GM19395 (cell line): ENCODE results near the gene ST6GALNAC1.

Experiments
- ATAC-seq: cut with Tn5 transposase; IDR thresholded peaks from one replicate; pipeline ENCODE4 v1.9.1; 2021; ENCODE audit warnings: mild to moderate bottlenecking, moderate library complexity; ENCODE audit not compliant: unreplicated experiment

Gene ST6GALNAC1

DNA sequence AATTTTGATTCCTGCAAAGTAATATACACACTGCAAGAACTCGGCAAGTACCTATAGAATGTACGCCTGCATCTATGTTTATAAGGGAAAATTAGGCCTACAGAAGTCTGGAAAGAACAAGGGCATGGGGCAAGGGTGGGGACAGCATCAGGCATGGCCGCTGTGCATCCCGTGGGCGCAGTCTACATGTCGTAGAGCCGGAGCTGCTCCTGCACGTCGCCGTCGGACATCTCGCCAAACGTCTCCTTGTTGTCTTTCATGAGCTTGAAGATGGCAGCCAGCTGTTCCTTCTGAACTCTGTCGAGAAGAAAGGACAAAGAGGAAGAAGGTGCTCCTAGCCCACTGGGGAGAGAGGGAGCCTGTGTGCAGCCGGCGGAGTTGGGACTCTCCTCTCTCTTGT lies 33.8 kb upstream of the ST6GALNAC1 start:
- ATAC-seq: no peak

DNA sequence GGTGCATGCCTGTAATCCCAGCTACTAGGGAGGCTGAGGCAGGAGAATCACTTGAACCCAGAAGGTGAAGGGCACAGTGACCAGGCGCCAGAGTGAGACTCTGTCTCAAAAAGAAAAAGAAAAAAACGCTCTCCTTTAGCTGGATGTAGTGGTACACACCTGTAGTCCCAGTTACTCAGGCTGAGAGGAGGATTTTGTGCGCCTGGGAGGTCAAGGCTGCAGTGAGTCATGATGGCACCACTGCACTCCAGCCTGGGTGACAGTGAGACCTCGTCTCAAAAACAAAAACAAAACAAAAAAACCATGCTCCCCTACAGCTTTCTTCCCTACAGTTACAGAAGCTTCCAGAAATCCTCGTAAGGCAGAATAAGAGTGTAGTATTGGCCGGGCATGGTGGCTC lies 33.1 kb upstream of the ST6GALNAC1 start:
- no peak for ATAC-seq

DNA sequence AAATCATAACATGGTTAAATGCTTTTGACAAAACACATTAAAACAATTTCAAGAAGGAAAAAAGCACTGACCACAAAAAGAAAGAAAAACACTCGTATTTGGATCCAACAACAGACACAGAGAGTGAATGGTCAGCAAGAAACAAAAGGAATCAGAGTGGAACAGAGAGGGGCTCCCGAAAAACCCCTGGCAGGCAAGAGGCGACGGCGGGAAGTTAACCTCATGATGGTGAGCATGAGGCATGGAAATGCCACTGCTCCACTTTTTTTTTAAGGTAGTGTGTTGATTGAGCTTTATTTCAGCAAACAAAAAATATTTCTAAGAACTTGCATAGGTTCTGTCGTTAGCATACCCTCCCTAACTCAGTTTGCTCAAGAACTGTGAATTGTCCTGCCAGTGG lies 32.1 kb upstream of the ST6GALNAC1 start:
- no peak for ATAC-seq

DNA sequence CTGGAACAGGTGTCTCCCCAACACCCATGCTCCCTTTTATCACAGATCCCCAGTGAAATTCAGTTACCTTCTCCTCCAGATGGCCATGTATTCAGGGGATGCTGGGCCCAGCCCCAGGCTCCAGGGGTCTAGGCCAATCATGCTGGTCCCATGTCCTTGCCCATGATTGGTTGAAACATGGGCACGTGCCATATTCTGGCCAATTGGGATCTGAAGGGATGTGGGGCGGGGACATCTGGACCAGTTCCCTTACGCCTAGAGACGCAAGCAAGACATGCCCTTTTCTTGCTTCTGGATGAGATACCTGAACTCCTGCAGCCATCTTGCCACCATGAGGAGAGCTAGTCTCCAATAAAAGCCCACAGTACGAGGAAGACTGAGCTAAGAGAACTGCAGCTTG lies 31.0 kb upstream of the ST6GALNAC1 start:
- ATAC-seq: no peak

DNA sequence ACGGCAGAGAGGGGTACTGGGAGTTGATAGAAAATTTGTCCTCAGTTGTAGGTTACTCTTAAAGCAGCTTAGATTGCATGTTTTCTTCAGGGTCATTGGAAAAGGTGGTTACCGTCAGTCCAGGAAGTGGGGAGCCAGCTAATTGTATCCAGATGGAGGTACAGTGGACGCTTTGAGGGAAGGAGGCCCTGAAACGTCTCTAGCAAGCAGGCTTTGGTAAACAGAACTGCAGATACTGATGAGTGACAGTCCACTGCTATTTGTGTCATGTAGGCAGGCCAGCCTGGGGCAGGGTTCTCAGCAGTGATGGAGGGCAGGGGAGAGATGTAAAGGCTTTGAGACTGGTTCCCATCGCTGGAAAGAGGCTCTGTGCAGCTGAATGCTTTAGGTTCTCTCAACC lies 30.2 kb upstream of the ST6GALNAC1 start:
- ATAC-seq: no peak

DNA sequence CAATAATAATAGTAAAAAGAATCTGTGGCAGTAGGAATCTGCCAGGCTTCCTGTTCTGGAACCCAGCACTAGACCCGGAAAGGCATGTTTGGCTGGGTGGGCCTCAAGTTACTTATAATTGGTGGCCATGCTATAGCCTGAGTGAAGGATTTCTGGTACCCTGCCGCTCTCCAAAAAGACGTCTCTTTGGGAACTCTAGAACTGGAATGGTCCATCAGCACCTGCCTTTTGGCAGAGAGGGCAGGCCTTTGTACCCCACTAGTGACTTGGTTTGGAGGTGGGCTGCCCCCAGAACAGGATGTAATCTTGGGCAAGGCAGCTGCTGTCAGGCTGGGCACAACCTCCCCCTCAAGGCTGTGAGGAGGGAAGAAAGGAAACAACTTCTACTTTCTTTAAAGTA lies 29.3 kb upstream of the ST6GALNAC1 start:
- ATAC-seq: no peak

DNA sequence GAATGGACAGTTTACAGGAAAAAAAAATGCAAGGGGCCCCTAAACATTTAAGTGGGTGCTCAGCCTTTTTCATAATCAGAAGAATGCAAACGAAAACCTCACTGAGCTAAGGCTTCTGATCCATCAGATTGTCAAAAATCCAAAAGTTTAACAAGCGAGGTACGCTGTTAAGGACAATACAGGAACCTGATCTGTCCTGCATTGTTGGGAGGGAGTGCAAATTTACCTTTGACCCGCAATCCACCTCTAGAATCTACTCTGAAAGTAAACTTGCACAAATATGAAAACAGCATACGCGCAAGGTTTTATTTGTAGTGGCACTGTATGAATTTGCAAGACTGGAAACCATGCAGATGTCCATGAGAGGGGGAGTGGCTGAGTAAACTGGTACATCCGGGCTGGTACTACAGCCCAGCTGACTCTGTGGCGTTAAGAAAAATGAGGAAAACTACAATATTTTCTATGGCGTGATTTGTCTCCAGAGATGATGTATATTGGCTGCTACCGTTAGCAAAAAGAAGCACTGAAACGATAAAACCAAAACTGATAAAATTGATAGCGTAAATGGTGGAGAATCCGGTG lies 28.8 kb upstream of the ST6GALNAC1 start:
- no peak for ATAC-seq

DNA sequence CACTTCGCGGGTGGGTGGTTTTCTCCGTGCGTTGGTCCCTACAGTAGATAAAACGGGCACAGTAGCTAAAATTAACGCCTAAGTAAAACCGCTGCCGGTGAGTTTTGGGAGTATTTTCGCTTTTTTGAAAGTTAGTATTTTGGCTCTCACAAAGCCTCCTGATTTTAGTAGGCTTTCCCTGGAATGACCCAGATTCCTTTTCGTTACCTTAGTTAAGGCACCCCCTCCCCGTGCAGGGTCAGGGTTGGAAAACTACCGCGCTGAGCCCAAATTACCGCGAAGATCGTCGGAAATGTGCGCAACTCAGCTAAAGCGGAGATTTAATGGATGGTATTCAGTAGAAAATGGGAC lies 28.3 kb upstream of the ST6GALNAC1 start:
- ATAC-seq: peak; percentile 24

DNA sequence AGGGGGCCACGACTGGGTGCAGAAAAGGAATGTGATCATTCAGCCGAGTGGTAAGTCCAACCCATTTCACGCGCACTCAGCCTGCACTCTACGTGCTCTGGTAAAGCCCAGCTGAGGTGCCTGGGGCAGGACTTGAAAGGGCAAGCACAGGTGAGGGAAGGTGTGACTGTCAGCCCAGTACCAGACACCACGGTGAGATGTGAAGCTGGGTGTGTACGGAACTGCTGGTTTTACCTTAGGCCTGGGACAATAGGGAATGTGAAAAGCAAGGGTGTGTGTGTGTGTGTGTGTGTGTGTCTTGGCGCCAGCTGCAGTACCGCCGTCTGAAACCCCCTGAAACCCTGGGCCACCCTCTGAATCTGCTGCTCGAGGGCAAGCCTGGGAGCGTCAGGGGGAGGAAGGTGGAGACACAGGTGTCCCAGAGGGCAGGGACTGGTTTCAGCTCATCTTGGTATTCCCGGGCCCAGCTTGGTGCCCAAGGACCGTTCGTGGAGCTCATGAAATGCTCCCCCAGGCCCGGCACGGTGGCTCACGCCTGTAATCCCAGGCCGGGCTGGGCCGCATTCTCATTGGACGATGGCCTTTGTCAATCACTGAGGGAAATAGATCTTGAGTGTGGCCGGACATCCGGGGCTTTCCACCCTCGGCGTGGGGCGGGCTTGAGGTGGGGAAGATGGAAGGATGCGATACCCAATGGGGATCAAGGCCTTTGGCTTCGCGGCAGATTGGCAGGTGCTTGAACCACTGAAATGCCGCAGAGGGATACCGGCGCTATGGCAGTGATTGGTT lies 27.8 kb upstream of the ST6GALNAC1 start:
- ATAC-seq: peak; percentile 97

DNA sequence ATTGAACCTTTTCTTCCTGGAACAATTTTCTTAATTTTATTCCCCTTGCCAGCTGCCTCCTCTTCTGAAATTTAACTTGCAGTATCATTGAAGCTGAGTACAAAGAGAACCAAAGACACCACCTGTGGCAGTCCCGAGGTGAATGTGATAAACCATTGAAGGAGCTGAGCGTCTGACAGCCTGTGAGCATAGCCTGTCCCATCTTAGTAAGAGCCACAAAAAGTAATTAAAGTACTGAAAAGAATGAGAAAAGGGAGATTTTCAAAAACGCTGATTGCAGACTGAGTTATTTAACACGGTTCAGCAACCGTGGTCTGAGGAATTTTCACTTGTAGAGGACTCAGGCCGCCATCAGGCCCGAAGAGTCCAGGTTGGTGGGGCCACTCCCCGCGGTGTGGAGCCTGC lies 27.2 kb upstream of the ST6GALNAC1 start:
- no peak for ATAC-seq

DNA sequence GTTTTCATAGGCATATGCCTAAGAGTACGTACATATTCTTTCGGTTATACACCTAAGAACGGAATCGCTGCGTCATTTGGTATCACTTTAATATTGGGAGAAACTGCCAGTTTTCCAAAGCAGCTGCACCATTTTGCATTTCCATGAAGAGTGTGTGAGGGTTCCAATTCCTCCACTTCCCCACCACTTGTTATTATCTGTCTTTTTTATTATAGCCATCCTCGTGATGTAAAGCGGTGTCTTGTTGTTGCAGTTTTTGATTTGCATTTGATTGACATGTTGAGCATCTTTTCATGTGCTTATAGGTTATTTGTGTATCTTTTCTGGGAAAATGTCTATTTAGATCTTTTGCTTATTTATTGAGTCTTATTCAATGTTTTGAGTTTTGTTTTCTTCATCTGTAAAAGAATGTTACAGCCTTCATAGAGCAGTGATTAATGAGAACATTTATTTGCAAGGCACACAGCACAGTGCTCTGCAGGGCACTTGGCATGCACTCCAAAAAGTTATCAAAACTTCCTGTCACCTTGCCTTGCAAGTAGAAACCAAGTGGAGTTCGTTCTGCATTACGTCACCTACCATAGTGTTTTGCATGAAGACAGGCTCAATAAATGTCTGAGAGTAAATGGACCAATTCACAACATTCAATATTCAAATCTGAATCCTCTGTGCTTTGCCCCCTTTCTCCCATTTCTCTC lies 26.6 kb upstream of the ST6GALNAC1 start:
- no peak for ATAC-seq

DNA sequence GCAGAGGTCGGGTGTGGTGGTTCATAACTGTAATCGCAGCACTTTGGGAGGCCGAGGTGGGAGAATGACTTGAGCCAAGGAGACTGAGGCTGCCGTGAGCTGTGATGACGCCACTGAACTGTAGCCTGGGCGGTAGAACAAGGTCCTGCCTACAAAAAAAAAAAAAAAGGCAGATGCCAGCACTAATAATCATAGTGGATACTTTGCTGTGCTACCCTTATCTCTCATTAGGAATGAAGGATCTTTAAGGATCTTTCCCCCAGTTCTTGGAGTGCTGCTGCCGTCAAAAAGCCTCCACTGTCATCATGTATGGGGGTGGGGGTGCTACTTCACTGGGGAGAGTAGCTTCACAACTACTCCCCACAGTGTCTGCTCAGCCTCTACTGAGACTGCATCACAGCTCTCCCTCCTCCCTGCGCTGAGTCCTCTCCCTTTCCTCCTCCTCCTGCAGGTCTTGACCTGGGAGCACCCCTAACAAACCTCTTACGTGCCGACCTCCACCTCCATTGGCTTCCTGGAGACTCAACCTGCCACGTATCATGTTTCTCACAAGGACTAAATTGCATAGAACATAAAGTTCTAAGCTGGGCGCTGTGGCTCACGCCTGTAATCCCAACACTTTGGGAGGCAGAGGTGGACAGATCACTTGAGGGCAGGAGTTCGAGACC lies 24.4 kb upstream of the ST6GALNAC1 start:
- no peak for ATAC-seq

DNA sequence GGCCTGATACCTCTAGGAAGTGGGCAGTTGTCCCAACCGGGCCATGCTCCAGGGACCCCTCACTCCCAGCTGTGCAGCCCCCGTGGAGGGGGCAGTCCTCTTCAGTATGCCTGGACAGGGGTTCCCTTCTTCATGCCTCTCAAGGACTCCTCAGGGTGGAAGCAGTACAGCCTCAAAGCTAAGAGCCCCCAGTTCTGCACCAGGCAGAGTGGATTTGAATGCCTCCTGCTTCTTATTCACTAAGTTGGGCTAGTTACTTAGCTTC lies 23.9 kb upstream of the ST6GALNAC1 start:
- ATAC-seq: no peak

DNA sequence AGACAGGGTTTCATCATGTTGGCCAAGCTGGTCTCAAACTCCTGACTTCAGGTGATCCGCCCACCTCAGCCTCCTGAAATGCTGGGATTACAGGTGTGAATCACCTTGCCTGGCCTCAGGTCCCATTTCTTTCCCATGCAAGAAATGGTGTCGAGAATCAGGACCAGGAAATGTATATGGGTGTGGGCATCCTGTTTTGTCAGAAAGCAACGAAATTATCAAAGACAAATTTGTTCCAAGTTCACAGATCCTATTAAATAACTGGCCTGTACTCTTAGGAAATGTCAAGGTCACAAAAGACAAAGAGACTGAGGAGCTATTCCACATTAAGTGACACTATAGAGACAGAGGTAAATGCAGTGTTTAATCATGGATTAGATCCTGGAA lies 17.1 kb upstream of the ST6GALNAC1 start:
- no peak for ATAC-seq

DNA sequence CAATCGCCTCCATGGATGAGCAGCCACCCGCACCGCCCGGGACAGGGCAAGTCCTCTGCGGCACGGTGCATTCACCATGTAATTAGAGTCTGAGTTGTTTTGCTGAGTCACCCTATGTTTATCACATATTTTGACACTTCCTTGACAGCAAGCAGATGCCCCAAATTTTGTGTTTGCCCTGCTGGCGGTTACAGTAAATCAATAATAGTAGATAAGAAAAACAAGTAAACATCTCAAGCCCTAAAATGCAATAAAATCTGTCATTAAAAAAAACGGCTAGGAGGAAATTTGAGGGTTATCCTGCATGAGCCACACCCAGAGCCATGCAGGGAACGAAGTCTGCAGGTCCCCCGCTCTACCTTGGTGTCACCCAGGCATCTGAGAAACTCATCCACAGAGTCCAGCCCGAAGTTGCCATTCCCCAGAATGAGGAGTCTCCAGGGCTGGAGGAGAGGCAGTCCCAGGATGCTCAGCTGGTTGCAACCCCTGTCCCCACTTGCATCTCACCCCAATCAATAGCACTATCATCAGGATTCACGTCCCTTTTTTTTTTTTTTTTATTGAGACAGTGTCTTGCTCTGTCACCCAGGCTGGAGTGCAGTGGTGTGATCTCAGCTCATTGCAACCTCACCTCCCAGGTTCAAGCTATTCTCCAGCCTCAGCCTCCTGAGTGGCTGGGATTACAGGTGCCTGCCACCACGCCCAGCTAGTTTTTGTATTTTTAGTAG lies 16.5 kb upstream of the ST6GALNAC1 start:
- ATAC-seq: no peak

DNA sequence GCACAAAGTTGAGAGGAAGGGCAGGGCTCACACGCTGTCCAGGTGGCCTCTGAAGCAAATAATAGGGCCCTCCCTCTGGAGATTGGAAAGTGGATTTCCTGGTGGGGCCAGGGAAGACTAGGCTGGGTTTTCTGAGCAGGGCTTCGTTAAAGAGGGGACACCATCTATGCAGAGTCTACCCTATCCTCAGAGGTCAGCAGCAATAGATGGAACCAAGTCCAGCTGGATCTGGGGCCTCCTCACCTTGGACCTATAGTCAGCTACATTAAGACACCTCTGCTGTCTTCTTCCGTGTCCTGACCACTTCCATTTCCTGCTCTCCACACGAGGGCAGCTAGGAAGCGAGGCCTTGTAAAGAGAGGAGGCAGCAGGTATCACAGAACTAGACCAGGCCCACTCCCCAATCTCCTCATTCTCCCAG lies 14.7 kb upstream of the ST6GALNAC1 start:
- ATAC-seq: no peak

DNA sequence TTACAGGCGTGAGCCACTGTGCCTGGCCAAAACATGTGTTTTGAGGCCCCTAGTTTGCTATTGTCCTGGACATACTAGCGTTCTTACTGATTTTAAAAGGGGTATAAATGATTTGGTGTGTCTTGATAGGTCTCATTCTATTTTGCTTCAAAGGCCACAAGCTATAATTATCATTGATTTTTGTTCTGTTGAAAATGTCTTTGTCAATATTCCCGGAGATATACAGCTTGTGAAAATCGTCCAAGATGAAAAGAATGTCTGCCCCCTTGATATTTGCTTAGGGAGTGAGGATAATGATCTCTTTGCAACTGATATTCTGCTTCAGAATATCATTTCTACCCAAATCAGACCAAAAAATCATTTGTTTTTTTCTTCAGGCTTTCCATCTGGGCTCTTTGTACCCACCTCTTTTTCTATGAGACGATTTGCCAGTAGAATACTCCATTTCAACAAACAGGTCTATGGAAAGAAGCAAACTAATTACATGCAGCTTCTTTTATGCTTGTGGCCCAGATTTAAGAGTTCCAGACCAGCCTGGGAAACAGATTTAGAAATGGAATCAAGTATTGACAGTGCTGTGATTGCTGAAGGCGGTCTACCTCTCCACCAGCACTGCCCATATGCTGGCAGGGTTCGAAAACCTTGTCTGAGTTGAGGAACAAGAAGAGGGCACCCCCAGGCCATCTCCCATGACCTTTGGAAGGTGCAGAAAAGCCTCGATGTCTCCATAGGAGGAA lies 14.1 kb upstream of the ST6GALNAC1 start:
- ATAC-seq: no peak

DNA sequence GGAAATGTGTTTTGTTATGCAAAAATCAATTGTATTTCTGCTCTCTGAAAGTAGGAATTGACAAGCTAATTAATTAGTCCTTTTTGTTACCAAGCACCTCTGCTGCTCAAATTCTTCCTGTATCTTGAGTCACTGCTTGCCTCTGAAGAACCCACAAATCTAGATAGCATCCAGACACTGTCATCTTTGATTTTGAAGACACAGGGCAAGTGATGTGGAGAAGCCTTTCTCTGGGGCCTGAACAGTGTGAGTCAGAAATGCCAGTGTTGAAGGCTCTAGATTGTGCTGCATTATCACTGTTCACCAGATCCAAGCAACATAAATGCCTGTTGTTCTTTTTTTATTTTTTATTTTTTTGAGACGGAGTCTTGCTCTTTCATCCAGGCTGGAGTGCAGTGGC lies 10.9 kb upstream of the ST6GALNAC1 start:
- ATAC-seq: no peak

DNA sequence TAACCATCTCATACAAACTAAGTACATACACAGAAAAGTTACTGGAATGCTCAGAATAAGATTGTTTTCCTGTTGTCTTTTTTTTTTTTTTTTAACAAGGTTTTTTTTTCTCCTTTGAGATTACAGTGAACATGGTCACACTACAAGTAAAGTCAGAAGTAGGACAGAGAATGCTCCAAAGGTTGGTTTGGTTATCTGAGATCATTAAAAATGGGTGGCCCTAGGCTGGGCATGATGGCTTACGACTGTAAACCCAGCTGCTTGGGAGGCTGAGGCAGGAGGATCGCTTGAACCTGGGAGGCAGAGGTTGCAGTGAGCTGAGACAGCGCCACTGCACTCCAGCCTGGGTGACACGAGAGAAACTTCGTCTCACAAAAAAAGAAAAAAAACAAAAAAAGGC lies 6.9 kb upstream of the ST6GALNAC1 start:
- ATAC-seq: no peak

DNA sequence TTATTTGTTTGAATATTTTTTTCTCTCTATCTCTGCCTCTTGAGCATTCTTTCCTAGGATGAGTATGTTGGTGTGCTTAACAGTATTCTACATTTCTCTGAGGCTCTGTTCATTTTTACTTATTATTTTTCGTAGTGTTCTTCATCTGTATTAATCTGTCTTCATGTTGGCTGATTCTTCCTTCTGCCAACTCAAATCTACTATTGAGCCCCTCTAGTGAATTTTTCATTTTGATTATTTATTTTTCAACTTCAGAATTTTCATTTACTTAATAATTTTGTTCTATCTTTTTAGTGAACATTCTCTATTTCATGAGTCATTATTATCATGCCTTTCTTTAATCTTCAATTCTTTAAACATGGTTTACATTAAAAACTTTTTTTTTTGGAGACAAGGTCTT lies 3.2 kb upstream of the ST6GALNAC1 start:
- ATAC-seq: no peak

DNA sequence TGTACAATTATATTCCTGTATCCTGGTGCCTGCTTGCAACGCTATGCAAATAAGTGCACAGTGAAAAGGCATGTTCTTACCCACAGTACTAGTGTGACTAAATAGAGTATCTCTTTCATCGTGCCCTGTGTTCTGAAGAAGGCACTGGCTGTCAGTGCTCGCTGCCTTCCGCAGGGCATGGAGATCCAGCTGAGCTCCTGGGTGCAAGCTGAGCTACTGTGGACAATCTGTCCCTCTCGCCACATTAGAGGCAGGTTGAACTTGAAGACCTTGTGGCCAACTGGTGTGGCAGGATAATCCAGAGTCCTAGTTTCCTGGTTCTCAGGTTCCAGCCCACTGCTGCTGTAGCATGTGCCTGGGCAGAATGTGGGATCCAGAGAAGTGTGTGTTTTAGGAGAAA lies 1.9 kb upstream of the ST6GALNAC1 start:
- ATAC-seq: no peak
